GOT3 (cell line): ENCODE measurements around the gene LCORL.
"Not testable (repeated sequence)": the region's sequence is repeated elsewhere in the genome, so short reads cannot be mapped to it uniquely, and the experiment has no call there.

Experiments used
- DNase-seq: peaks from one replicate; lab custom pipeline; 2025; ENCODE audit warnings: mixed read lengths; lab: John Stamatoyannopoulos, UW

Gene LCORL

DNA sequence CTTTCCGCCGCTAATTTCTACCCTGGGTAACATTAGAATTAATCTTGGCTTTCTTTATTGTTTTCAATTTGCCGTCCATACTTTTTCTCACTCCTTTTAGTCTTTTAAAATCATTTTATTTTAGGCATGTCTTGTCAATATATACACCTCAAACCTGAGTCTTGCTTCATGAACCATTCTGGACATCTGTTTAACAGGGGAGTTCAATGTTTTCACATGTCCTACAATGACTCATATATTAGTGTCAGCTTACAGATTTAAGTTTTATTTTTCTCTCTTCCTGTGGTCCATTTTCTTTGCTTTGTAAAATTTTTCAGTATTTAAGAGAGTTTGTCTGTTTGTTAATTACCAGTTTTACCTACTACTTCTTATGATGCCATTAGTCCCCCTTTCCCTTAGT, 89.5 kb downstream of the LCORL start:
- DNase-seq = no peak

GRCh38 chr4:17930256-17930655, 91.3 kb downstream of the LCORL start:
- DNase-seq = no peak

GRCh38 chr4:17924189-17924588, 97.4 kb downstream of the LCORL start:
- DNase-seq = no peak

DNA sequence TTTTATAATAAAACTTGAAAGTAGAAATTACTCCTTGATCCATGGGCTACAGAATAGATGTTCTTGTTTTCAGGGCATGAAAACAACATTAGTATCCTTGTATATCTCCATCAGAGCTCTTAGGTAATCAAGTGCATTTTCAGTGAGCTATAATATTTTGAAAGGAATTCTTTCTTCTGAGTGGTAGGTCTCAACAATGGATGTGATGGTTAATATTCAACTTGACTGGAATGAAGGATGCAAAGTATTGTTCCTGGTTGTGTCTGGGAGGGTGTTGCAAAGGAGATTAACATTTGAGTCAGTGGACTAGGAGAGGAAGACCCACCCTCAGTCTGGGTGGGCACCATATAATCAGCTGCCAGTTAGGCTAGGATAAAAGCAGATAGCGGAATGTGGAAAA, 100.1 kb downstream of the LCORL start:
- DNase-seq = no peak

DNA sequence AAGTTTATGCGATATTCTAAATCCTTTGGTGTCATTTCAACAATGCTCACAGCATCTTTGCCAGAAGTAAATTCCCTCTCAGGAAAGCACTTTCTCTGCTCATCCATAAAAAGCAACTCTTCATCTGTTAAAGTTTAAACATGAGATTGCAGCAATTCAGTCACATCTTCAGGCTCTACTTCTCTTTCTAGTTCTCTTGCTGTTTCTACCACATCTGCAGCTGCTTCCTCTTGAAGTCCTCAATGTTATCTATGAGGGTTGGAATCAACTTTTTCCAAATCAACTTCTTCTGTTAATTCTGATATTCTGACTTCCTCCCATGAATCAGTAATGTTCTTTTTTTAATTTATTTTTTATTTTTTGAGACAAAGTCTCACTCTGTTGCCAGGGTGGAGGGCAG, 100.9 kb downstream of the LCORL start:
- no peak for DNase-seq

DNA sequence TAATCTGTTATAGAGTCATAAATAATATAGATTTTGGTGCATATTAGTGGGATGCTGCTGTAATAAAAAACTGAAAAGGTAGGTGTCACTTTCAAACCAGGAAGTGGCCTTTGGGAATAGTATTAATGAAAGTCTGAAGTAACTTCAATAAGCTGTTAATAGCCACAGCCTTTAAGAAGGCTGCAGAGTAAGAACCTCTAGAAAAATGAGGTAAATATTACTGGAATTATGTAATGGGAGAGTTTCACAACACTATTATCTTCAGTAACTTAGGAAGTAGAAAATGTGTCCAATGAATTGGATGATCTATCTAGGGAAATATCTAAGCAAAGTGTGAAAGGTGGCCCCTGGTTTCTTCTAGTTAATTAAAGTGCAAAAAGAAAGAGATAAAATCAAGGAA, 106.1 kb downstream of the LCORL start:
- no peak for DNase-seq

- DNase-seq = no peak
These were observed 109.5 kb downstream of the LCORL start for GRCh38 chr4:17912011-17912410.

- no peak for DNase-seq
These were observed 109.9 kb downstream of the LCORL start for GRCh38 chr4:17911608-17912007.

DNA sequence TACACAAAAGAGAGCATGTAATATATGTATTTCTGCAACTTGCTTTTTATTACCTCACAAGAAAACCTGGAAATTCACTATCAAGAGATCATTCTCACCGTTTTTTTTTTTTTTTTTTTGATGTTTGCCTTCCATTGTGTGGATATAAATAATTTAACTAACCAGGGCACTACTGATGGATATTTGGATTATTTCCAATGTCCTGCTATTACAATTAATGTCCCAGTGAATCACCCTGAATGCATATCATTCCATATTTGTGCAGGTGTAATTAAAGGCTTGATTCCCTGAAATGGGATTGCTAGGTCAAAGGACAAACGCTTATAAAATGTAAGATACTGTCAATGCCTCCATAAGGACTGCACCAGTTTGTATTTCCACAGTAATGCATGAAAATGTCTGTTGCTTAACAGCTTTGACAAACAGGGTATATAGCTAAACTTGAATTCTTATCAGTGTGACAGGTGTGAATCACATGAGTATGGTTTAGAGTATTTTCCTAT, 123.0 kb downstream of the LCORL start:
- no peak for DNase-seq

GRCh38 chr4:17895481-17895880, 126.1 kb downstream of the LCORL start:
- DNase-seq = no peak

GRCh38 chr4:17894421-17894820, 127.1 kb downstream of the LCORL start:
- no peak for DNase-seq

DNA sequence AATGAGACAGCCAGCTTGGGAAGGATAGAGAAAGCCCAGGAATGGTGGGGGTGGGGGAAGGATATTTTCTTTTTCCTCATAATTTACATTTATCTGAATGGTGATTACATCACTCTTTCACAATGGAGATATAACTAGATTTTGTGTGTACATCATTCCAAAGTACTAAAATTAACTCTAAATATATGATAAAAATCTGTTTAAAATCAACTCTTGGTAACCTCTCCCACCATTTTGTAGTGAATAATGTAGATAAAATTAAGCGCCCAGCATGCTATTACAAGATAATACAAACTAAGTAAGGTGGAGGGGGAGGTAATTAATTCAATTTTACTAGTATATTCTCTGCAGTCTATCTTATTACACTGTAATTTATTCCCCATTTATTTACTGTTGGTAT, 131.9 kb downstream of the LCORL start:
- DNase-seq = no peak

DNA sequence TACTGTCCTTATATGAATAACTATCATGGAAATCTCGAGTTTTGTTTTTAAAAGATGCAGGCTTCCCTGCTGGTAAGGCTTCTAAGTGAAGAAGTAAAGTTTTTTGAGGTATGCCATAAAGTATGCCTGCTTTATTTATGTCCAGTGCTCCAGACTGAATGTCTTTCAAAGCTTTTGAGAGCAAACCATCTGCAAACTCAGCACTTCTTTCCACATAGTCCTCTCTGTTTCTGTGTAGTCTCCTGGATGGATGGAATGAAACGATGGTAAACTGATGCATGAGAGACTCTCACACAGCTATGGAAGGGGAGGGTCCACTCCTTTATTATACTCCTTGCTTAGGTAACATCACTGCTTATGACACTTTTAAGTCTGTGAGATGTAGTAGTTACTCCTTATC, 137.0 kb downstream of the LCORL start:
- no peak for DNase-seq

- no peak for DNase-seq
These were observed 137.5 kb downstream of the LCORL start for GRCh38 chr4:17884063-17884462.

DNA sequence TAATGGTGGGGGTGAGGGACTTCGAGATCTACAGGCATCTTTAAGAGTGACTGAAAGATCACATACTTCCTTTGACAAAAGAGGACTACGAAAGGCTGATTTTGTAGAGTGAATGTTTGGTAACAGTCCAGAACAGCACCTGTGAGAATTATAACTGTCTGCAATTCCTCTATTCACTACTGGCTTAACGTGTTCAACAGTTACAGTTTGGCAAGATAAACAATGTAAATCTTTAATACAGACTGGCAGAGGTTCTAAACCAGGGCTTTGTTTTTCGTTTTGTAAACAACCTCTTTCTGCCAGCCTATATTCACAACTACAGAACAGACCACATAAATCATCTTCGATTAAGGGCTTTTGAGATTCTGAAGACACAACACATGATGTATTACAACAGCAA, 143.9 kb downstream of the LCORL start:
- no peak for DNase-seq

GRCh38 chr4:17876943-17877342, 144.6 kb downstream of the LCORL start:
- DNase-seq = no peak

- DNase-seq = no peak
These were observed 146.0 kb downstream of the LCORL start for GRCh38 chr4:17875402-17876070.

- DNase-seq = no peak
These were observed 152.2 kb downstream of the LCORL start for GRCh38 chr4:17869327-17869726.

DNA sequence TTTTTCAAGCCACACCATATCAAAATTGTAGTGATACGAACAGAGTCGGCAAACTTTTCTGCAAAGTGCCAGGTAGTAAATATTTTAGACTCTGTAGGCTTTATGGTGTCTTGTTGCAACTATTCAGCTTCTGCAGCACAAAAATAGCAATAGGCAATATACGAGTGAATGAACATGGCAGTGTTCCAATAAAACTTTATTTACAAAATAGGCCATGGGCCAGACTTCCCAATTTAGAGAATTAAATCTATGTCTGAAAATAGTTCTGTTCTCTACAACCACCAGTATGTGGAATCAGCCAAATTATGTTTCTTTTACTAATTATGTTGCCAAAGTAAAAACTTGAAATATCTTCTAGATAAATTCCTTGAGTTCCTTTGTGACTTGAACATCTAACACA, 154.3 kb downstream of the LCORL start:
- DNase-seq = no peak

DNA sequence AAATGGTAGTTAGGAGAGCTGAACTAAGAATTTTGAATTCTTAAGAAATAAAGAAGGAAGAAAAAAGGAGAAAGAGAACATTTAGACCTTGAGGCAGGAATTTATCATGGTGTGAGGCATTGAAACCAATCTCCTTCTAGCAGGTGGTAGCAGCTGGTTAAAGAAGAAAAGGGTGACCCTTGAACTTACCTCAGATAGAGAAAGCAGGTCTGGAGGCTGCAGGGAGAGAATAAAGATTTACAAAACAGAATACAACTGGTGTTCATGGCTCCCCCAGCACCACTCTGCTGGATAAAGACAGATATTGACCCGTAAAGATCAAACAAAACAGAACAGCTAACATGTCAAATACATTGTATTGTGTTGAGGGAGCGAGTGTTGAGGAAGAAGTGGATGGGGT, 154.7 kb downstream of the LCORL start:
- no peak for DNase-seq

DNA sequence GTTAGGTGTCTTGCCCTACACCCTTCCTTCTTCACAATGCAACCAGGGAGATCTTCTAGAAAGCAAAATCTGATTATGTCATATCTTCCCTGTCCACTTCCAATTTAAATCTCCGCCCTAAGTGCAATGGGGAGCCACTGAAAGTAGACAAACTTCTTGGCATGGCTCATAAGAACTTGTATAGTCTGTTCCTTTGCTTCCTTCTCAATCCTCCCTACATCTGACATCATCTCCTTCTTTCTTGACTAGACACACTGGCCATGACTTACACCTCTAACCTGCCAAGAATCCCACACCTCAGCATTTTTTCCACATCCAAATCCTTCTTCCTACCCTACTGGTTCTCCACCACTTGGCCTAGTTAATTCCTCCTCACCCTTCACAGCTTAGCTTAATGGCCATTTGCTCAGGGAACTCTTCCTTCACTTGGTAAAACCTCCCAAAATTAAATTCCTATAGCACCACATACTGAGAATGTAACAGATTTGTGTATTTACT, 155.6 kb downstream of the LCORL start:
- DNase-seq = no peak

- not testable (repeated sequence) for DNase-seq
These were observed 159.6 kb downstream of the LCORL start for GRCh38 chr4:17861906-17862305.

GRCh38 chr4:17859793-17860406, 161.7 kb downstream of the LCORL start:
- DNase-seq = no peak

DNA sequence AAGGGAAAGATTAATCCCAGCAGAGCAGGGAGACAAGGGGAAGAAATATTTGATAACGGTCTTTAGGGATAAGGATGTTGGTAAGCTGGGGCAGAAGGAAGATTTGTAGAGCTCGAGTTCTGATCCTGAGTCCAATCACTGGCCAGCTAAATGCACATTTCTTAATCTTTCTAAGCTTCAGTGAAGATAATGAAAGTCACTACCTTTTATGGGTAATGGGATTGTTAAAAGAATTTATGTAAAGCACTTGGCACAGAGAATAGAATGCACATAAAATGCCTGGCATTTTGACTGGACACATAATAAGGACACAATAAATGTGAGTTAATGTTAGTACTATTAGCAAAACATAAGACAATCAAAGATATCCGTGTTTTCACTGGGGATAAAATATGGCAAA, 167.5 kb downstream of the LCORL start:
- DNase-seq = no peak
